Calu3 (cell line): ENCODE results near the gene TENM4. TPM values are rescaled to one million over a fixed set of nuclear protein-coding genes. Genes with fewer than 3 reads are reported as not detected.

Source experiments
- BruUV-seq: library from RNA; stranded (reverse); fragments of 400-500 nt; replicated peaks from 2 replicates; lab custom pipeline; 2021; lab: Mats Ljungman, UMichigan
- CTCF ChIA-PET: fragments of 300-600 bp; sonication (Branson Sonifier 250); formaldehyde crosslinking; loops from one replicate; lab custom pipeline; 2022; ENCODE audit warnings: antibody characterized with exemption; lab: Charles Lee
- DNase-seq: peaks from one replicate; pipeline ENCODE4 v3.0.0; 2022
- H3K27ac Mint-ChIP-seq: one replicate; pipeline ENCODE4 v1.8.0; 2022; ENCODE audit warnings: mixed read lengths; ENCODE audit not compliant: unreplicated experiment
- H3K27me3 Mint-ChIP-seq: one replicate; pipeline ENCODE4 v1.8.0; 2022; ENCODE audit warnings: mixed read lengths; ENCODE audit not compliant: unreplicated experiment
- H3K36me3 Mint-ChIP-seq: one replicate; pipeline ENCODE4 v1.8.0; 2022; ENCODE audit warnings: mild to moderate bottlenecking, moderate library complexity, mixed read lengths; ENCODE audit not compliant: insufficient read depth, unreplicated experiment
- H3K4me1 Mint-ChIP-seq: one replicate; pipeline ENCODE4 v1.8.0; 2022; ENCODE audit warnings: mild to moderate bottlenecking, low read depth, mixed read lengths; ENCODE audit not compliant: unreplicated experiment
- H3K4me3 Mint-ChIP-seq: one replicate; pipeline ENCODE4 v1.8.0; 2022; ENCODE audit warnings: mild to moderate bottlenecking, low read depth, moderate library complexity, mixed read lengths; ENCODE audit not compliant: unreplicated experiment
- H3K9me3 Mint-ChIP-seq: one replicate; pipeline ENCODE4 v1.8.0; 2022; ENCODE audit warnings: low read depth, mixed read lengths; ENCODE audit not compliant: unreplicated experiment
- CTCF ChIP-seq: fragments of 200-600 bp; IDR thresholded peaks from one replicate; pipeline ENCODE4 v1.8.0; 2022; ENCODE audit warnings: antibody characterized with exemption; ENCODE audit not compliant: unreplicated experiment
- intact Hi-C: fragments of 100-400 bp; cut with micrococcal nuclease; formaldehyde crosslinking; loops from one replicate; pipeline ENCODE4 v1.10.0; 2022; ENCODE audit not compliant: unreplicated experiment
- total RNA-seq: library from RNA; stranded (reverse); gene quantifications from 2 replicates; pipeline ENCODE4 v1.2.3, GENCODE V29; 2022

Gene TENM4
- total RNA-seq, 1 experiment from 2014 or later, result not detected

DNA sequence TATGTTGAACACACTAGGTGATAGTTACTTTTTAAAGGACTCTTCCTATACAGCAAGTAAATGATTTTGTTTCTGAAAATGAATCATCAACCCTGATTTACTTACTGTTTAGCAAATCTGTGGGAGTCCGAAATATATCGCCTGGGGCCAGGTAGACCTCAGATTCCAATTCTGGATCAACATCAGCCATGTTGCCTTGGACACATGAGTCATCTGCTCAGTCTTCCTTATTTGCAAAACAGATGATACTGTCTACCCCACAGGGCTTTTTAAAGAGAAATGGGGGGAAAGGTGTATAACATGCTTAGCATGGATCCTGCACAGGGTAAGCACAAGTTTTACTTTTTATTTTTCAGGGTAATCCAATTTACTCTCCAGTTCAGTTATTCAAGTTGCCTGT lies 324.2 kb downstream of the TENM4 start:
- CTCF ChIA-PET, result no interaction called here
- Mint-ChIP-seq H3K4me1 (no peaks in the 10 kb centered on the region), H3K4me3 (no peak overlapping the region), H3K9me3 (no peaks in the 10 kb centered on the region), H3K36me3 (no peaks in the 10 kb centered on the region), H3K27me3 (peaks cover 22% of the 10 kb centered on the region), H3K27ac (no peak overlapping the region)
- no TSS peak for BruUV-seq
- intact Hi-C loops, result no loop called here
- TF ChIP-seq CTCF, result no peak
- no peak for DNase-seq

GRCh38 chr11:79113054-79113690 lies 327.7 kb downstream of the TENM4 start:
- TF ChIP-seq CTCF, result no peak
- H3K9me3 Mint-ChIP-seq, result no peaks in the 10 kb centered on the region
- H3K4me1 Mint-ChIP-seq, result no peaks in the 10 kb centered on the region
- H3K36me3 Mint-ChIP-seq, result no peaks in the 10 kb centered on the region
- CTCF ChIA-PET, result no interaction called here
- H3K4me3 Mint-ChIP-seq, result no peak overlapping the region
- BruUV-seq, result no TSS peak
- DNase-seq, result no peak
- H3K27ac Mint-ChIP-seq, result no peak overlapping the region
- intact Hi-C loops, result no loop called here
- H3K27me3 Mint-ChIP-seq, result peaks cover 44% of the 10 kb centered on the region

DNA sequence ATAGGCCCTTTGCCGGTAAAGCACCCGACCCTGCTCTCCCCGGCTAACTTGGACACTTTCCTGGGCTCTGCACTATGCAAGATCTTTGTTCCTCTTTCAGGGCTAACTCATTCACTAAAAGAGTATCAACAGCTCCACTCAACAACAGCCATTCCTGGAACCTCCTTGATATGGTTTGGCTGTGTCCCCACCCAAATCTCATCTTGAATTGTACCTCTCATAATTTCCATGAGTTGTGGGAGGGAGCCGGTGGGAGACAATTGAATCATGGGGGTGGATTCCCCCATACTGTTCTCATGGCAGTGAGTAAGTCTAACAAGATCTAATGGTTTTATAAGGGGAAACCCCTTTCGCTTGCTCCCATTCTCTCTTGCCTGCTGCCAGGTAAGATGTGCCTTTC lies 330.0 kb downstream of the TENM4 start:
- no peak for TF ChIP-seq CTCF
- intact Hi-C loops, result no loop called here

GRCh38 chr11:79110321-79110720 lies 330.5 kb downstream of the TENM4 start:
- no peak overlapping the region for H3K4me3 Mint-ChIP-seq
- no peaks in the 10 kb centered on the region for H3K9me3 Mint-ChIP-seq
- no peak for TF ChIP-seq CTCF
- intact Hi-C loops, result no loop called here
- H3K27me3 Mint-ChIP-seq, result peaks cover 44% of the 10 kb centered on the region
- no peak for DNase-seq
- H3K27ac Mint-ChIP-seq, result no peak overlapping the region
- BruUV-seq, result no TSS peak
- CTCF ChIA-PET, result no interaction called here
- H3K4me1 Mint-ChIP-seq, result no peaks in the 10 kb centered on the region
- no peaks in the 10 kb centered on the region for H3K36me3 Mint-ChIP-seq

More for the DNA sequence above, 330.0 kb downstream of the TENM4 start:
- Mint-ChIP-seq H3K4me1 (no peaks in the 10 kb centered on the region), H3K4me3 (no peak overlapping the region), H3K9me3 (no peaks in the 10 kb centered on the region), H3K27ac (no peak overlapping the region), H3K36me3 (no peaks in the 10 kb centered on the region), H3K27me3 (peaks cover 44% of the 10 kb centered on the region)
- BruUV-seq, result no TSS peak
- CTCF ChIA-PET, result interaction anchor here (0.8 kb wide), 1 partner anchor 11 kb away, joined by 3 read pairs; no protein-coding TSS in a partner anchor
- no peak for DNase-seq
